Subcutaneous abdominal adipose tissue (tissue), 5 donors: ENCODE data around the gene PMM1.
A peak's percentile ranks its signal among the peaks of the same experiment; 100 is the strongest.
"Not testable (repeated sequence)": the region's sequence is repeated elsewhere in the genome, so short reads cannot be mapped to it uniquely, and the experiment has no call there.

Experiments
- H3K27ac ChIP-seq: one replicate; pipeline ENCODE4 v1.7.0; 2013; ENCODE audit warnings: low read depth, mild to moderate bottlenecking, inconsistent platforms, low read length, moderate library complexity
- H3K27me3 ChIP-seq, 5 donors: one replicate each; pipeline ENCODE4 v1.7.0; 2013; ENCODE audit warnings: low read length in 5 of 5, inconsistent platforms in 1 of 5; ENCODE audit not compliant: control insufficient read depth in 5 of 5, insufficient read depth in 4 of 5
- H3K36me3 ChIP-seq, 5 donors: one replicate each; pipeline ENCODE4 v1.7.0; 2013; ENCODE audit warnings: low read length in 5 of 5; ENCODE audit not compliant: control insufficient read depth in 5 of 5, insufficient read depth in 5 of 5
- H3K4me1 ChIP-seq, 5 donors: one replicate each; pipeline ENCODE4 v1.7.0; 2013; ENCODE audit warnings: low read length in 5 of 5, mild to moderate bottlenecking in 3 of 5, moderate library complexity in 1 of 5; ENCODE audit not compliant: control insufficient read depth in 5 of 5, insufficient read depth in 5 of 5
- H3K4me3 ChIP-seq, 5 donors: one replicate each; pipeline ENCODE4 v1.7.0; 2013; ENCODE audit warnings: low read length in 5 of 5, low read depth in 1 of 5
- H3K9ac ChIP-seq, 5 donors: one replicate each; pipeline ENCODE4 v1.7.0; 2013; ENCODE audit warnings: low read length in 5 of 5, mild to moderate bottlenecking in 4 of 5, moderate library complexity in 3 of 5
- H3K9me3 ChIP-seq, 5 donors: one replicate each; pipeline ENCODE4 v1.7.0; 2013; ENCODE audit warnings: low read length in 5 of 5; ENCODE audit not compliant: control insufficient read depth in 5 of 5
- donor health status: healthy.
- donor health status: healthy.
- donor health status: healthy.
- donor health status: healthy.
- donor health status: healthy.

The PMM1 gene

GRCh38 chr22:41598081-41598480, 8.4 kb upstream of the PMM1 start:
- Histone ChIP-seq H3K27me3 (no peaks in the 10 kb centered on the region), H3K36me3 (peaks cover 0 to 35% (median 25%) of the 10 kb centered on the region in 5 donors), H3K4me1 (peaks cover 0 to 7% (median 0%) of the 10 kb centered on the region in 5 donors), H3K9me3 (no peaks in the 10 kb centered on the region), H3K9ac (peak overlapping the region in 1 of 5 donors; percentile 10), H3K27ac (no peak overlapping the region), H3K4me3 (no peak overlapping the region)

GRCh38 chr22:41597635-41597953, 8.0 kb upstream of the PMM1 start:
- peaks cover 0 to 31% (median 20%) of the 10 kb centered on the region in 5 donors for H3K36me3 ChIP-seq
- H3K4me1 ChIP-seq, result peaks cover 0 to 7% (median 0%) of the 10 kb centered on the region in 5 donors
- no peak overlapping the region for H3K9ac ChIP-seq
- no peaks in the 10 kb centered on the region for H3K9me3 ChIP-seq
- no peak overlapping the region for H3K27ac ChIP-seq
- H3K4me3 ChIP-seq, result no peak overlapping the region
- H3K27me3 ChIP-seq, result no peaks in the 10 kb centered on the region

GRCh38 chr22:41596776-41597634, 7.4 kb upstream of the PMM1 start:
- Histone ChIP-seq H3K9me3 (no peaks in the 10 kb centered on the region), H3K4me1 (peaks cover 0 to 7% (median 0%) of the 10 kb centered on the region in 5 donors), H3K27me3 (no peaks in the 10 kb centered on the region), H3K9ac (peak overlapping the region in 1 of 5 donors; percentile 25), H3K4me3 (no peak overlapping the region), H3K36me3 (peaks cover 0 to 25% (median 14%) of the 10 kb centered on the region in 5 donors), H3K27ac (no peak overlapping the region)

GRCh38 chr22:41595703-41596102, 6.1 kb upstream of the PMM1 start:
- Histone ChIP-seq H3K4me3 (no peak overlapping the region), H3K4me1 (peaks cover 0 to 7% (median 0%) of the 10 kb centered on the region in 5 donors), H3K9ac (peak overlapping the region in 1 of 5 donors; percentile 22), H3K27ac (no peak overlapping the region), H3K27me3 (no peaks in the 10 kb centered on the region), H3K36me3 (peaks cover 0 to 17% (median 9%) of the 10 kb centered on the region in 5 donors), H3K9me3 (no peaks in the 10 kb centered on the region)

GRCh38 chr22:41593336-41593960, 3.8 kb upstream of the PMM1 start:
- peaks cover 5 to 18% (median 14%) of the 10 kb centered on the region in 5 donors for H3K4me1 ChIP-seq
- not testable (repeated sequence) for H3K27ac ChIP-seq, H3K4me3 ChIP-seq, H3K36me3 ChIP-seq, H3K27me3 ChIP-seq, H3K9ac ChIP-seq, H3K9me3 ChIP-seq

GRCh38 chr22:41587347-41587723, 2.3 kb downstream of the PMM1 start:
- Histone ChIP-seq H3K9ac (peak overlapping the region in 1 of 5 donors; percentile 13), H3K27ac (peak overlapping the region; percentile 24), H3K36me3 (peaks cover 0 to 29% (median 27%) of the 10 kb centered on the region in 5 donors), H3K4me3 (no peak overlapping the region), H3K4me1 (peaks cover 5 to 30% (median 24%) of the 10 kb centered on the region in 5 donors), H3K9me3 (no peaks in the 10 kb centered on the region), H3K27me3 (no peaks in the 10 kb centered on the region)

GRCh38 chr22:41585898-41586297, 3.7 kb downstream of the PMM1 start:
- no peak overlapping the region for H3K4me3 ChIP-seq
- no peak overlapping the region for H3K9ac ChIP-seq
- no peaks in the 10 kb centered on the region for H3K27me3 ChIP-seq
- peaks cover 5 to 30% (median 24%) of the 10 kb centered on the region in 5 donors for H3K4me1 ChIP-seq
- H3K27ac ChIP-seq, result no peak overlapping the region
- H3K9me3 ChIP-seq, result no peaks in the 10 kb centered on the region
- H3K36me3 ChIP-seq, result peaks cover 0 to 38% (median 35%) of the 10 kb centered on the region in 5 donors

- Histone ChIP-seq H3K36me3 (peaks cover 0 to 45% (median 40%) of the 10 kb centered on the region in 5 donors), H3K27me3 (no peaks in the 10 kb centered on the region)
These were observed 4.8 kb downstream of the PMM1 start for GRCh38 chr22:41584881-41585280.

GRCh38 chr22:41582694-41583093, 6.9 kb downstream of the PMM1 start:
- H3K36me3 ChIP-seq, result peaks cover 0 to 67% (median 59%) of the 10 kb centered on the region in 5 donors

More at GRCh38 chr22:41584881-41585280, 4.8 kb downstream of the PMM1 start:
- Histone ChIP-seq H3K9ac (no peak overlapping the region), H3K4me3 (no peak overlapping the region), H3K9me3 (no peaks in the 10 kb centered on the region), H3K27ac (no peak overlapping the region), H3K4me1 (peaks cover 5 to 24% (median 24%) of the 10 kb centered on the region in 5 donors)

GRCh38 chr22:41579997-41580355, 9.7 kb downstream of the PMM1 start:
- Histone ChIP-seq H3K4me3 (no peak overlapping the region), H3K4me1 (peaks cover 3 to 21% (median 10%) of the 10 kb centered on the region in 5 donors), H3K27me3 (no peaks in the 10 kb centered on the region), H3K36me3 (peaks cover 0 to 84% (median 73%) of the 10 kb centered on the region in 5 donors), H3K9ac (no peak overlapping the region), H3K9me3 (no peaks in the 10 kb centered on the region), H3K27ac (no peak overlapping the region)

More at GRCh38 chr22:41582694-41583093, 6.9 kb downstream of the PMM1 start:
- peaks cover 0 to 5% (median 4%) of the 10 kb centered on the region in 5 donors for H3K4me1 ChIP-seq
- no peaks in the 10 kb centered on the region for H3K9me3 ChIP-seq
- H3K27ac ChIP-seq, result no peak overlapping the region
- no peaks in the 10 kb centered on the region for H3K27me3 ChIP-seq
- no peak overlapping the region for H3K4me3 ChIP-seq
- no peak overlapping the region for H3K9ac ChIP-seq
